HL-60 (cell line): Measurements from ENCODE around the gene TBCD.

Experiments
- DNase-seq, 2 experiments: peaks; one replicate each; pipeline ENCODE4 v3.0.0-alpha.2; 2010 to 2020; ENCODE audit warnings: low read depth in 1 of 2, low spot score in 1 of 2
- H3K27ac ChIP-seq: fragments of 250-450 bp; sonication (Bioruptor Pico); replicated peaks from 2 replicates; pipeline ENCODE4 v1.5.1; 2020; ENCODE audit warnings: mild to moderate bottlenecking, moderate library complexity
- H3K27me3 ChIP-seq: fragments of 250-450 bp; sonication (Bioruptor Pico); 2 replicates; pipeline ENCODE4 v1.5.1; 2021; ENCODE audit warnings: mild to moderate bottlenecking, moderate library complexity; ENCODE audit not compliant: insufficient read depth, poor library complexity, severe bottlenecking
- H3K4me3 ChIP-seq: replicated peaks from 2 replicates; pipeline ENCODE4 v1.5.1; 2011; ENCODE audit warnings: mild to moderate bottlenecking, control low read depth, low read length; ENCODE audit not compliant: insufficient read depth
- GABPA ChIP-seq: IDR thresholded peaks from 2 replicates; pipeline ENCODE4 v1.6.1; 2012; ENCODE audit warnings: low read depth
- POLR2AphosphoS5 ChIP-seq: IDR thresholded peaks from 2 replicates; pipeline ENCODE4 v1.6.1; 2012; ENCODE audit warnings: low read depth
- SPI1 ChIP-seq: IDR thresholded peaks from 2 replicates; pipeline ENCODE4 v1.6.1; 2012; ENCODE audit warnings: low read depth, mild to moderate bottlenecking, borderline replicate concordance
- TF ChIP-seq, protein P1 (sequence below): IDR thresholded peaks from one replicate; pipeline ENCODE4 v1.5.1; 2011; ENCODE audit warnings: low read length, control low read depth, inconsistent platforms; ENCODE audit not compliant: insufficient read depth
- TF ChIP-seq, protein P2 (sequence below): IDR thresholded peaks from 2 replicates; pipeline ENCODE4 v1.6.1; 2012; ENCODE audit warnings: low read depth; ENCODE audit not compliant: insufficient replicate concordance

The TBCD gene

DNA sequence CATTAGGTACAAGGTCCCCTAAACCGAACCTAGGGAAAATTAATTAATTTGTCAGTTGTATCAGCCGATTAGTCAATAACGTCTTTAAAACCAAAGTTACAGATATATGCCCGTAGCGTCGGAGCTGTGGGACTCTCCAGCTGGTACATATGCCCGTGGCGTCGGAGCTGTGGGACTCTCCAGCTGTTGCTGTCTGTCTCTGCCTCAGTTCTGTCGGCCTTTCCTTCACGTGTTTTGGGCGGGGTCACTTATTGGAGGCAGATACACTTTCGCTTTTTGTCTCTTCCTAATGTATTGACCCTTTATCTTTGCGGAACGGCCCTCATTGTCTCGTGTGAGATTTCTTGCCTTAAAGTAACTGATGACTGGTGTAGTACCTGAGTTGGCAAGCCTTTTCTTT lies 150.0 kb downstream of the TBCD start:
- no peak for DNase-seq
- Histone ChIP-seq H3K27ac (no peak overlapping the region), H3K27me3 (no peaks in the 10 kb centered on the region), H3K4me3 (no peak overlapping the region)
- TF ChIP-seq, protein P1, sequence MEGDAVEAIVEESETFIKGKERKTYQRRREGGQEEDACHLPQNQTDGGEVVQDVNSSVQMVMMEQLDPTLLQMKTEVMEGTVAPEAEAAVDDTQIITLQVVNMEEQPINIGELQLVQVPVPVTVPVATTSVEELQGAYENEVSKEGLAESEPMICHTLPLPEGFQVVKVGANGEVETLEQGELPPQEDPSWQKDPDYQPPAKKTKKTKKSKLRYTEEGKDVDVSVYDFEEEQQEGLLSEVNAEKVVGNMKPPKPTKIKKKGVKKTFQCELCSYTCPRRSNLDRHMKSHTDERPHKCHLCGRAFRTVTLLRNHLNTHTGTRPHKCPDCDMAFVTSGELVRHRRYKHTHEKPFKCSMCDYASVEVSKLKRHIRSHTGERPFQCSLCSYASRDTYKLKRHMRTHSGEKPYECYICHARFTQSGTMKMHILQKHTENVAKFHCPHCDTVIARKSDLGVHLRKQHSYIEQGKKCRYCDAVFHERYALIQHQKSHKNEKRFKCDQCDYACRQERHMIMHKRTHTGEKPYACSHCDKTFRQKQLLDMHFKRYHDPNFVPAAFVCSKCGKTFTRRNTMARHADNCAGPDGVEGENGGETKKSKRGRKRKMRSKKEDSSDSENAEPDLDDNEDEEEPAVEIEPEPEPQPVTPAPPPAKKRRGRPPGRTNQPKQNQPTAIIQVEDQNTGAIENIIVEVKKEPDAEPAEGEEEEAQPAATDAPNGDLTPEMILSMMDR, result no peak
- no peak for TF ChIP-seq GABPA
- TF ChIP-seq, protein P2, sequence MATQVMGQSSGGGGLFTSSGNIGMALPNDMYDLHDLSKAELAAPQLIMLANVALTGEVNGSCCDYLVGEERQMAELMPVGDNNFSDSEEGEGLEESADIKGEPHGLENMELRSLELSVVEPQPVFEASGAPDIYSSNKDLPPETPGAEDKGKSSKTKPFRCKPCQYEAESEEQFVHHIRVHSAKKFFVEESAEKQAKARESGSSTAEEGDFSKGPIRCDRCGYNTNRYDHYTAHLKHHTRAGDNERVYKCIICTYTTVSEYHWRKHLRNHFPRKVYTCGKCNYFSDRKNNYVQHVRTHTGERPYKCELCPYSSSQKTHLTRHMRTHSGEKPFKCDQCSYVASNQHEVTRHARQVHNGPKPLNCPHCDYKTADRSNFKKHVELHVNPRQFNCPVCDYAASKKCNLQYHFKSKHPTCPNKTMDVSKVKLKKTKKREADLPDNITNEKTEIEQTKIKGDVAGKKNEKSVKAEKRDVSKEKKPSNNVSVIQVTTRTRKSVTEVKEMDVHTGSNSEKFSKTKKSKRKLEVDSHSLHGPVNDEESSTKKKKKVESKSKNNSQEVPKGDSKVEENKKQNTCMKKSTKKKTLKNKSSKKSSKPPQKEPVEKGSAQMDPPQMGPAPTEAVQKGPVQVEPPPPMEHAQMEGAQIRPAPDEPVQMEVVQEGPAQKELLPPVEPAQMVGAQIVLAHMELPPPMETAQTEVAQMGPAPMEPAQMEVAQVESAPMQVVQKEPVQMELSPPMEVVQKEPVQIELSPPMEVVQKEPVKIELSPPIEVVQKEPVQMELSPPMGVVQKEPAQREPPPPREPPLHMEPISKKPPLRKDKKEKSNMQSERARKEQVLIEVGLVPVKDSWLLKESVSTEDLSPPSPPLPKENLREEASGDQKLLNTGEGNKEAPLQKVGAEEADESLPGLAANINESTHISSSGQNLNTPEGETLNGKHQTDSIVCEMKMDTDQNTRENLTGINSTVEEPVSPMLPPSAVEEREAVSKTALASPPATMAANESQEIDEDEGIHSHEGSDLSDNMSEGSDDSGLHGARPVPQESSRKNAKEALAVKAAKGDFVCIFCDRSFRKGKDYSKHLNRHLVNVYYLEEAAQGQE, result no peak

DNA sequence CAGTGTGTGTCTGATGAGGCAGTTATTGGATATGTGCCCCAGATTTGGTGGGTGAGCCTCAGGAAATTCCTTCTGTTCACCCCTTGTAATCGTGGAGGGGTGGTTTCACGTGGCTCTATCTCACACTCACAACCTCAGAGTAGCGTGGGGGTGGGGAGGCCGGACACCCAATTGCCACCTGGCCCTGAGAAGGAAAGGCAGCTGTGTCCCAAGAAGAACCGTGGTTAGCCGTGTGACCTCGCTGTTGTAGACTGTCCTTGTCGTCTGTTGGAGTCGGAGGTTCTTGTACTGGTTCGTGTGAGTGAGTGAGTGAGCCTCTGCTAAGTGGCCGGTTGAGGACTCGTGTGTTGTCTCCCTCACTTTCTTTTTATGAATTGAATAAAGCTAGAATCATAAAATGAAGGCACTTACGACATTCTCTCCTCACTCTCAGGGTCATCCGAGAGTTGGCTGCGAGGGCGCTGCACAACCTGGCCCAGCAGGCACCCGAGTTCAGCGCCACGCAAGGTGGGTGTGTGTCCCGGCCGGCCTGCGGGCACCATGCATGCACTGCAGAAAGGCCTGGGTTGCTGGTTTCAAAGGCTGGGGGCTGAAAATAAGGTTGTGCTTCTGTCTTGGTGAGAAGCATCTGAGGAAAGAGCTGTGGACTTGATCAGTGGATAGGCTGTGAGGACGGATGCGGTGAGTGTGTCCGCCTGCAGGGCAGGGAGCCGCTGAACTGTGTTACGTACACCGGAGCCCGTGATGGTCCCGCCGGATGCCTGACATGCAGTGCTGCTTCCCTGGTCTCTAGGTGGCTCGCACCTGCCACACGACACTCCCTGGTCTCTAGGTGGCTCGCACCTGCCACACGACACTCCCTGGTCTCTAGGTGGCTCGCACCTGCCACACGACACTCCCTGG lies 151.4 kb downstream of the TBCD start:
- no peak for DNase-seq
- Histone ChIP-seq H3K4me3 (no peak overlapping the region), H3K27me3 (no peaks in the 10 kb centered on the region), H3K27ac (no peak overlapping the region)
- TF ChIP-seq, protein P2, result no peak
- TF ChIP-seq GABPA, result no peak
- TF ChIP-seq POLR2AphosphoS5, result no peak
- TF ChIP-seq SPI1, result no peak
- TF ChIP-seq, protein P1, result no peak

DNA sequence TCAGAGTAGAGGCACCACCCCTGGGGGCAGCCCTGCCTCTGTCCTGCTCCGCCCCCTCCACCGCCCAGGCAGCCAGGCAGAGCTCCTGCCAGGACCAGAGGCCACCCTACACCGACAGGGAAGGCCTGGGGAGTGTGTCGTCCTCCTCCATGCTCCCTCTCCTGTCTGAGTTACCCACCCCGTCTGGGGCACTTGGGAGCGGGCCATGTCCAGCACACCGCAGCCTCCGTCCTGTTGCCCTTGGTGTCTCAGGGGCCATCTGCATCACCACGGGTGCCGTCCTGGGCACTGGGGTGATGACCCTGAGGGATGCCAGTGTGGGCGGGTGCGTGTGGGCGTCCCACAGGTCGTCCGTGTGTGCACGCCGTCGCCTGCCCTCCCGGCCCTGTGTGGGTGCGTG lies 153.3 kb downstream of the TBCD start:
- H3K27ac ChIP-seq, result no peak overlapping the region
- TF ChIP-seq, protein P2, result no peak
- TF ChIP-seq, protein P1, result no peak
- TF ChIP-seq POLR2AphosphoS5 (no peak), GABPA (no peak), SPI1 (no peak)
- no peaks in the 10 kb centered on the region for H3K27me3 ChIP-seq
- no peak for DNase-seq
- H3K4me3 ChIP-seq, result no peak overlapping the region
